DMS 273 treated with DMSO at 0.1 percent for 48 hours (cell line): ENCODE results near the gene CABP1.

ENCODE experiments used
- DNase-seq: peaks from one replicate; lab custom pipeline; 2025; lab: John Stamatoyannopoulos, UW

The CABP1 gene

GRCh38 chr12:120696626-120697025 is 56.2 kb downstream of the CABP1 start:
- DNase-seq: no peak

GRCh38 chr12:120697344-120697743 is 56.9 kb downstream of the CABP1 start:
- DNase-seq: no peak

GRCh38 chr12:120698665-120699064 is 58.2 kb downstream of the CABP1 start:
- DNase-seq: no peak

GRCh38 chr12:120699553-120699952 is 59.1 kb downstream of the CABP1 start:
- no peak for DNase-seq

- DNase-seq: no peak
Measured at GRCh38 chr12:120700886-120701285, 60.5 kb downstream of the CABP1 start.

- no peak for DNase-seq
Measured at GRCh38 chr12:120702637-120703036, 62.2 kb downstream of the CABP1 start.

GRCh38 chr12:120703311-120703942 is 63.0 kb downstream of the CABP1 start:
- DNase-seq: no peak

GRCh38 chr12:120705618-120706017 is 65.2 kb downstream of the CABP1 start:
- no peak for DNase-seq

GRCh38 chr12:120706029-120706428 is 65.6 kb downstream of the CABP1 start:
- DNase-seq: no peak

GRCh38 chr12:120708651-120709050 is 68.2 kb downstream of the CABP1 start:
- DNase-seq: no peak

GRCh38 chr12:120710031-120710804 is 69.8 kb downstream of the CABP1 start, which contains the start of gene UNC119B:
Gene UNC119B (plus strand): TSS chr12:120710458. CDS start chr12:120710475, 17 bp downstream.
- DNase-seq: no peak

- DNase-seq: no peak
Measured at GRCh38 chr12:120710805-120711296, 70.4 kb downstream of the CABP1 start.

- no peak for DNase-seq
Measured at GRCh38 chr12:120711411-120711810, 71.0 kb downstream of the CABP1 start.

GRCh38 chr12:120712610-120713009 is 72.2 kb downstream of the CABP1 start:
- no peak for DNase-seq

- DNase-seq: no peak
Measured at GRCh38 chr12:120713861-120714482, 73.5 kb downstream of the CABP1 start.
